Left lung (tissue), 10 donors: ENCODE data around the gene SSR2. TPM values are rescaled to one million over a fixed set of nuclear protein-coding genes. Genes with fewer than 3 reads are reported as not detected.

Experiments used
- ATAC-seq: fragments of 200-7000 bp; cut with Tn5 transposase; one replicate; pipeline ENCODE4 v1.9.1; 2020; ENCODE audit warnings: moderate library complexity
- DNase-seq, 4 donors: peaks; one replicate each; pipeline ENCODE4 v3.0.0-alpha.2; 2013 to 2020
- H3K27ac ChIP-seq, 2 donors: fragments of 200-600 bp; sonication (generic) in 1 of 2; one replicate each; pipeline versions ENCODE4 v1.5.0 to v1.8.0; 2020 to 2021
- H3K27me3 ChIP-seq, 2 donors: fragments of 200-600 bp; sonication (generic) in 1 of 2; one replicate each; pipeline versions ENCODE4 v1.5.0 to v1.8.0; 2020 to 2021
- H3K36me3 ChIP-seq, 2 donors: fragments of 200-600 bp; sonication (generic) in 1 of 2; one replicate each; pipeline versions ENCODE4 v1.5.0 to v1.8.0; 2020 to 2021
- H3K4me1 ChIP-seq, 2 donors: fragments of 200-600 bp; one replicate each; pipeline ENCODE4 v1.8.0; 2021
- H3K4me3 ChIP-seq, 2 donors: fragments of 200-600 bp; sonication (generic) in 1 of 2; one replicate each; pipeline versions ENCODE4 v1.5.0 to v1.8.0; 2020 to 2021; ENCODE audit warnings: mild to moderate bottlenecking in 1 of 2
- H3K9me3 ChIP-seq, 2 donors: fragments of 200-600 bp; sonication (generic) in 1 of 2; one replicate each; pipeline versions ENCODE4 v1.5.0 to v1.8.0; 2020 to 2021
- intact Hi-C, 2 donors: fragments of 100-400 bp; cut with DNase I; formaldehyde crosslinking; loops; one replicate each; pipeline versions ENCODE4 v1.11.2 to v1.14.2; 2022
- polyA plus RNA-seq, 6 donors: library from polyadenylated mRNA; unstranded; fragments of 120-200 nt; gene quantifications; one replicate each; pipeline ENCODE4 v1.2.1, GENCODE V29; 2013; ENCODE audit not compliant: insufficient read length in 6 of 6
- total RNA-seq, 2 donors: library from RNA; stranded (reverse); fragmentation: NEBNext Ultra II Directional; extraction: Animal tissue kit (Norgen Biotek cat#: 25700); gene quantifications; one replicate each; pipeline ENCODE4 v1.2.1, GENCODE V29; 2021
- TF ChIP-seq, protein P1 (sequence below), 2 donors: fragments of 200-600 bp; sonication (generic) in 1 of 2; IDR thresholded peaks; one replicate each; pipeline versions ENCODE4 v1.5.0 to v1.8.0; 2021; ENCODE audit warnings: antibody characterized with exemption in 2 of 2
- donor health status: DM: no; HTN: yes; CAD: no.
- donor health status: DM: no; HTN: no; CAD: no.

The SSR2 gene
- total and polyA plus RNA-seq, 8 donors = 284 to 529 (median 505) TPM

DNA sequence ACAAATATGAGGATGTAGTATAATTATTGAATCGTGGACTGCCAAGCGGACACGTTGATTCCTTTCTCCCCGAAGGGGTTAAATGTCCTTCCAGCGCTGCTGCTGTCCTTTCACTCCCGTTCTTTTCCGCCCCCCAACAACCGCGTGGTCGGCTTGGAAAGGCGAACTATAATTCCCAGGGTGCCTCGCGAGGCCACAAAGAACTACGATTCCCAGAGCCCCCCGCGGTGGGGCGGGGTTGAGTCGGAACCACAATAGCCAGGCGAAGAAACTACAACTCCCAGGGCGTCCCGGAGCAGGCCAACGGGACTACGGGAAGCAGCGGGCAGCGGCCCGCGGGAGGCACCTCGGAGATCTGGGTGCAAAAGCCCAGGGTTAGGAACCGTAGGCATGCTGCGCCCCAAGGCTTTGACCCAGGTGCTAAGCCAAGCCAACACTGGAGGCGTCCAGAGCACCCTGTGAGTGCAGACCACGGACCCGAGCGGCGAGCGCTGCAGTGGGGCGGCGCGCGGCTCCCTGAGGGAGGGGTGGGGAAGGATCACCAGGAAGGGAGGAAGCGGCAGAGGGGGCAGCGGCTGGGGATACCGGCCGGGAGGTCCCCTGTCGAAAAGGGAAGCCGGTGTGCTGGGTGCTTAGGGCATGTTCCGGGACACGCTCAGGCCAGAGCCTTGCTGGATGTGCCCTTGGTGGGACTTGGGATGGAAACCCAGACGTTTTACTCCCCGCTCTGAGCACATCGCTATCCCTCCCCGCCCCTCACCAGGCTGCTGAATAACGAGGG lies 33.9 kb upstream of the SSR2 start, which contains the start of gene LAMTOR2:
TSS of gene LAMTOR2 (plus strand) at position 283 of the 781 bp plus-strand sequence. CDS start at position 391, 108 bp downstream.
- TF ChIP-seq, protein P1, sequence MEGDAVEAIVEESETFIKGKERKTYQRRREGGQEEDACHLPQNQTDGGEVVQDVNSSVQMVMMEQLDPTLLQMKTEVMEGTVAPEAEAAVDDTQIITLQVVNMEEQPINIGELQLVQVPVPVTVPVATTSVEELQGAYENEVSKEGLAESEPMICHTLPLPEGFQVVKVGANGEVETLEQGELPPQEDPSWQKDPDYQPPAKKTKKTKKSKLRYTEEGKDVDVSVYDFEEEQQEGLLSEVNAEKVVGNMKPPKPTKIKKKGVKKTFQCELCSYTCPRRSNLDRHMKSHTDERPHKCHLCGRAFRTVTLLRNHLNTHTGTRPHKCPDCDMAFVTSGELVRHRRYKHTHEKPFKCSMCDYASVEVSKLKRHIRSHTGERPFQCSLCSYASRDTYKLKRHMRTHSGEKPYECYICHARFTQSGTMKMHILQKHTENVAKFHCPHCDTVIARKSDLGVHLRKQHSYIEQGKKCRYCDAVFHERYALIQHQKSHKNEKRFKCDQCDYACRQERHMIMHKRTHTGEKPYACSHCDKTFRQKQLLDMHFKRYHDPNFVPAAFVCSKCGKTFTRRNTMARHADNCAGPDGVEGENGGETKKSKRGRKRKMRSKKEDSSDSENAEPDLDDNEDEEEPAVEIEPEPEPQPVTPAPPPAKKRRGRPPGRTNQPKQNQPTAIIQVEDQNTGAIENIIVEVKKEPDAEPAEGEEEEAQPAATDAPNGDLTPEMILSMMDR (IDR thresholded peaks at IDR 0.05) = no peak
- ATAC-seq = peak; percentile 93
- Histone ChIP-seq H3K4me1 (peaks cover 7 to 29% of the 10 kb centered on the region in 2 donors), H3K9me3 (no peaks in the 10 kb centered on the region), H3K27ac (peak within 1 kb of the TSS; percentile 92), H3K27me3 (no peaks in the 10 kb centered on the region), H3K4me3 (peak within 1 kb of the TSS; percentile 59 to 63), H3K36me3 (peaks cover 0 to 19% of the 10 kb centered on the region in 2 donors)
- DNase-seq = peak; percentile 98 to 99 (median 98)
- intact Hi-C loops = no loop called here

DNA sequence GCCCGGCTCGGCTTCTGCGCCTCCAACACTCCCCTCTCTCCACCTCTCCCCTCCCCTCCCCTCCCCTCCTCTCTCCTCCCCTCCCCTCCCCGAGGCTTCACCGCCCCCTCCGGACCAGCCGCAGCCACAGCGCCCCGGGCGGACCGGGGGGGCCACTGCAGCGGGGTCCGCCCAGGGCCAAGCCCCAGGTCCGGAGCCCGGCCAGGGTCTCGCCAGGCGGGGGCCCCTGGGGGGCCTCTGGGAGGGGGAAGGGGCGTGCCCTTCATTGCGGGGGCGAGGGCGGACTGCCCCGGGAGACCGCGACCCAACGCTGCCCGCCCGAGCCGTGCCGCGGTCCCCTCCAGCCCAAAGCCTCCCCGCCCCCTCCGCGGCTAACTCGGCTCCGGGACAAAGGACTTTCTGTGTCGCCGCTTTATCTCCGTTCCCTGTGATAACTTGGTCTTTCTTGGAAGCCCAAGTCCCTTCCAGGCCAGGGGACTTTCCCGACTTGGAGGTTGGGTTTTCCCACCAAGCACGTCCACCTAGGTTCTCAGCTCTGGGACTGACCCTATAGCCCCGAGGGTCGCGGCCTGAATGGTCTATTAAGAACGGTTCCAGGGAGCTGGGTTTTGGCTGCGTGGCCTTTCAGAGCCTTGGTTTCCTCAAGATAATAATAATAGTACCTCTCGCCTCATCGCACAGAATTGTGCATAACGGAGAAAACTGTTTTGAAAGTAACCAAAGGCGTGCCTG lies 33.2 kb upstream of the SSR2 start, which contains the start of gene UBQLN4:
TSS of gene UBQLN4 (minus strand) at position 31 of the 732 bp plus-strand sequence. CDS start 97 bp downstream, outside the sequence.
- H3K4me1 ChIP-seq = peaks cover 7 to 29% of the 10 kb centered on the region in 2 donors
- no peaks in the 10 kb centered on the region for H3K27me3 ChIP-seq
- no peaks in the 10 kb centered on the region for H3K9me3 ChIP-seq
- H3K4me3 ChIP-seq = peak within 1 kb of the TSS; percentile 62 to 63
- peak; percentile 88 for ATAC-seq
- DNase-seq = peak; percentile 82 to 95 (median 92)
- TF ChIP-seq, protein P1 (IDR thresholded peaks at IDR 0.05) = peak; percentile 50 to 73
- peak within 1 kb of the TSS; percentile 92 for H3K27ac ChIP-seq
- peaks cover 0 to 25% of the 10 kb centered on the region in 2 donors for H3K36me3 ChIP-seq
- intact Hi-C loops = no loop called here

DNA sequence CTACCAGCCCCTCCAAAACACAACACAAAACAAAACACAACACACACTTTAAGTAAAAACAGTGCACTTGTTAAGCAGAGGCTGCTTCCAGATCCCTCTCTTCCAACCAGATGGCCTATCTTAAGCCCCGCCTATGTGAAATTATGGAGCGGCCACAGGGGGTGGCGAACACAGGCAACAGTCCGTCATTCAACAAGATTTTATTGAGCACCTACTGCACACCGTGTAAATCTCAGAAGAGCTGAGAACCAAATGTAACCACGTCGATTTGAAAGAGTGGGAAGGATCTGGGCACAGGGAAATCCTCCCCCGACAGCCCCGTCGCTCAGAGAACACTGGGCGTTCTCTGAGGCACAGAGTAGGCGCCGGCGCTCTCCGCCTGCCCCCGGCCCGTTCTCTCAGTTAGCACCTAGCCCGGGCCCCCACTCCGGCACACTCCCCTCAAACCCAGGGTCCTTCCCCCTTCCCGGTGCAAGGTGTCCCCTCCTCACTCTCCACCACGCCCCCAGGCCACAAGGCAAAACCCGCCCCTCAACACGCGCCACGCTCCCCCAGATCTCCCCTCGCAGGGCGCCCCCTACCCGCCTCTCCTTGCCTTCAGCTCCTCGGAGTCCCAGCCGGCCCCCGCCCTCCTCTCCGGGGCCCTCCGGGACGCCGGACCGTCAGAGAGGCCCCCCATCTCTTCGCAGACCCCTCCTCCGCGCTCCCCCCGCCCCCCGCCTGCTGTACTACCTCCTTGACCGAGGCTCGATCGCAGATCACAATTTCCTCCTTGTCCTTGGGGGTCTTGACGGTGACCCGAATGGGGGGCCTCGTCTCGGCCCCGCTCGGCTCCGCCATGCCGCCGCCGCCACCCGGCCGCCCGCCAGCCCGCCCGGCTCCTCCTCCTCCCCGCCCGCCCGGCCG lies 32.4 kb upstream of the SSR2 start:
- peaks cover 7 to 29% of the 10 kb centered on the region in 2 donors for H3K4me1 ChIP-seq
- peak; percentile 15 for ATAC-seq

DNA sequence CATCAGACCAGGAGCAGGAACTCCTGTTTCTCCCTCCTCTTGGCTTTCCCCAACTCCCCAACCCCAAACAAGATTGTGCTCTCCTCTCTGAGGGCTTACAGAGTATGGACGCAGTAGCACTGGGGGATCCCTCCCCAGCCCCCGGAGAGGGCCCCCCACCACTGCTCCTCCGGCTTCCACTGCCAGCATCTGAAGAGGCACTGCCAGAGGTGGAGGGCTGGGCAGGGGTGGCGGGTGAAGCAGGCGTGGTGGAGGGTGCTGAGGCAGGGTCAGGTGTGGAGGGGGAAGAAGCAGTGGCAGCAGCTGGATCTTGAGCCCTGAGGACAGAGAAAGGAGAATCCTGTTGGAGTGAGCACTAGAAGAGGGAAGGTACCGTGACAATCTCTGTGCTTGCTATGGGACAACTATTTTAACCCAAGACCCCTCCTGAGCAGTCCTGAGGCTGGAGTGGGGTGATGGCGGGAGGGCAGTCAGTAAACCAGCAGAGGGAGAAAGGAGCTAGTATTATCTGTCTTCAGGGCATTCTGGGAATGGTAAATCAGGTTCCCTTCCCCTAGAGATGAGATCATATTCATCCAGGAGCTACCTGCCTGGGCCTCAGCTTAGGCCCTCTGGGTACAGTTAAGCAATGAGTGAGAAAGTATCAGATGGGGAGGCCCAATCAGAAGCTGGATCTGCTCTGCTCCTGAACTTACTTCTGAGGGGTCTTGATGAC lies 30.4 kb upstream of the SSR2 start:
- no peak overlapping the region for H3K4me3 ChIP-seq
- ATAC-seq = no peak
- intact Hi-C loops = no loop called here
- no peak for DNase-seq
- peaks cover 7 to 25% of the 10 kb centered on the region in 2 donors for H3K4me1 ChIP-seq
- no peak overlapping the region for H3K27ac ChIP-seq
- H3K27me3 ChIP-seq = no peaks in the 10 kb centered on the region
- TF ChIP-seq, protein P1 (IDR thresholded peaks at IDR 0.05) = no peak
- H3K9me3 ChIP-seq = no peaks in the 10 kb centered on the region
- peaks cover 0 to 34% of the 10 kb centered on the region in 2 donors for H3K36me3 ChIP-seq

More for the DNA sequence above, 32.4 kb upstream of the SSR2 start:
- Histone ChIP-seq H3K27me3 (no peaks in the 10 kb centered on the region), H3K36me3 (peaks cover 0 to 33% of the 10 kb centered on the region in 2 donors), H3K9me3 (no peaks in the 10 kb centered on the region), H3K4me3 (peak overlapping the region; percentile 62 to 63), H3K27ac (peak overlapping the region; percentile 92)
- peak; percentile 49 to 86 (median 71) for DNase-seq
- TF ChIP-seq, protein P1 (IDR thresholded peaks at IDR 0.05) = peak in 1 of 2 donors; percentile 10
- intact Hi-C loops = no loop called here
